WERI-Rb-1 (cell line): Measurements from ENCODE around the gene NPNT.

ENCODE experiments used
- DNase-seq: peaks from one replicate; pipeline ENCODE4 v3.0.0-alpha.2; 2020
- H3K27ac ChIP-seq: fragments of 250-450 bp; sonication (Bioruptor Pico); 2 replicates; pipeline ENCODE4 v1.5.1; 2020; ENCODE audit warnings: mild to moderate bottlenecking, moderate library complexity
- H3K27me3 ChIP-seq: fragments of 250-450 bp; sonication (Bioruptor Pico); 2 replicates; pipeline ENCODE4 v1.5.1; 2021; ENCODE audit warnings: mild to moderate bottlenecking, low read depth, moderate library complexity; ENCODE audit not compliant: insufficient read depth, severe bottlenecking
- H3K36me3 ChIP-seq: fragments of 250-450 bp; sonication (Bioruptor Pico); 2 replicates; pipeline ENCODE4 v1.5.1; 2020; ENCODE audit warnings: mild to moderate bottlenecking, moderate library complexity
- H3K4me3 ChIP-seq: 2 replicates; pipeline ENCODE4 v1.5.1; 2011; ENCODE audit warnings: low read depth, mild to moderate bottlenecking, control low read depth, low read length
- H3K9me3 ChIP-seq: fragments of 250-450 bp; sonication (Bioruptor Pico); 2 replicates; pipeline ENCODE4 v1.5.1; 2021; ENCODE audit warnings: mild to moderate bottlenecking, moderate library complexity; ENCODE audit not compliant: severe bottlenecking
- TF ChIP-seq, protein P1 (sequence below): IDR thresholded peaks from 2 replicates; pipeline ENCODE4 v1.5.1; 2011; ENCODE audit warnings: low read depth, mild to moderate bottlenecking, control low read depth, inconsistent platforms, low read length

The NPNT gene

DNA sequence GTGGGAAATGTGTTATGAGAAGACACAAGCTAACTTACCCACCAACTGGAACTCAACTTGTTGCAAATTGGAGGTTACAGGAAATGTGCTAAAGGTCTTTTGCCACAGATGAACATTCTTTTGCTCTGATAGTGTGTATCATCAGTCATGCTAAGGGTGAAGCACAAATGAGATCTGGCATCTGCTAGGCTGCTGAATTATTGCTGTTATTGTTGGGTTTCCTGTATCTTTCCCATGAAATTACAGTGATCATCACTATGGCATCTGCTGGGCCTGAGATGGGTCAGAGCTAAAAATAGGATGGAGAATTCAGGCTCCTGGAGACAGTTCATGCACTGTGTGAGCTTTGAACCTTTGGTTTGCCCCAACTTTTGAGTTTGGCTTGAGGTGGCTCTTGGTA is 124.5 kb downstream of the NPNT start:
- no peaks in the 10 kb centered on the region for H3K9me3 ChIP-seq
- no peaks in the 10 kb centered on the region for H3K36me3 ChIP-seq
- no peaks in the 10 kb centered on the region for H3K27me3 ChIP-seq
- no peak overlapping the region for H3K4me3 ChIP-seq
- no peak for DNase-seq
- H3K27ac ChIP-seq: no peak overlapping the region
- TF ChIP-seq, protein P1, sequence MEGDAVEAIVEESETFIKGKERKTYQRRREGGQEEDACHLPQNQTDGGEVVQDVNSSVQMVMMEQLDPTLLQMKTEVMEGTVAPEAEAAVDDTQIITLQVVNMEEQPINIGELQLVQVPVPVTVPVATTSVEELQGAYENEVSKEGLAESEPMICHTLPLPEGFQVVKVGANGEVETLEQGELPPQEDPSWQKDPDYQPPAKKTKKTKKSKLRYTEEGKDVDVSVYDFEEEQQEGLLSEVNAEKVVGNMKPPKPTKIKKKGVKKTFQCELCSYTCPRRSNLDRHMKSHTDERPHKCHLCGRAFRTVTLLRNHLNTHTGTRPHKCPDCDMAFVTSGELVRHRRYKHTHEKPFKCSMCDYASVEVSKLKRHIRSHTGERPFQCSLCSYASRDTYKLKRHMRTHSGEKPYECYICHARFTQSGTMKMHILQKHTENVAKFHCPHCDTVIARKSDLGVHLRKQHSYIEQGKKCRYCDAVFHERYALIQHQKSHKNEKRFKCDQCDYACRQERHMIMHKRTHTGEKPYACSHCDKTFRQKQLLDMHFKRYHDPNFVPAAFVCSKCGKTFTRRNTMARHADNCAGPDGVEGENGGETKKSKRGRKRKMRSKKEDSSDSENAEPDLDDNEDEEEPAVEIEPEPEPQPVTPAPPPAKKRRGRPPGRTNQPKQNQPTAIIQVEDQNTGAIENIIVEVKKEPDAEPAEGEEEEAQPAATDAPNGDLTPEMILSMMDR: no peak
